GM13977 (cell line): ENCODE results near the gene TGFBI.

Experiments
- DNase-seq: peaks from one replicate; pipeline ENCODE4 v3.0.0; 2012; ENCODE audit warnings: low spot score
- in situ Hi-C: fragments of 300-500 bp; cut with MboI; formaldehyde crosslinking; loops from one replicate; pipeline ENCODE4 v1.12.0; 2022; ENCODE audit warnings: low sequenced_read_pairs, low pct_unique_long_range_greater_than_20kb, mixed read lengths, inconsistent platforms; ENCODE audit not compliant: unreplicated experiment
- TF ChIP-seq, protein P1 (sequence below): IDR thresholded peaks from 2 replicates; pipeline ENCODE4 v1.5.1; 2012; ENCODE audit warnings: mild to moderate bottlenecking, control low read depth; ENCODE audit not compliant: insufficient read depth; ENCODE audit errors: extremely low read depth, missing control alignments

The TGFBI gene

DNA sequence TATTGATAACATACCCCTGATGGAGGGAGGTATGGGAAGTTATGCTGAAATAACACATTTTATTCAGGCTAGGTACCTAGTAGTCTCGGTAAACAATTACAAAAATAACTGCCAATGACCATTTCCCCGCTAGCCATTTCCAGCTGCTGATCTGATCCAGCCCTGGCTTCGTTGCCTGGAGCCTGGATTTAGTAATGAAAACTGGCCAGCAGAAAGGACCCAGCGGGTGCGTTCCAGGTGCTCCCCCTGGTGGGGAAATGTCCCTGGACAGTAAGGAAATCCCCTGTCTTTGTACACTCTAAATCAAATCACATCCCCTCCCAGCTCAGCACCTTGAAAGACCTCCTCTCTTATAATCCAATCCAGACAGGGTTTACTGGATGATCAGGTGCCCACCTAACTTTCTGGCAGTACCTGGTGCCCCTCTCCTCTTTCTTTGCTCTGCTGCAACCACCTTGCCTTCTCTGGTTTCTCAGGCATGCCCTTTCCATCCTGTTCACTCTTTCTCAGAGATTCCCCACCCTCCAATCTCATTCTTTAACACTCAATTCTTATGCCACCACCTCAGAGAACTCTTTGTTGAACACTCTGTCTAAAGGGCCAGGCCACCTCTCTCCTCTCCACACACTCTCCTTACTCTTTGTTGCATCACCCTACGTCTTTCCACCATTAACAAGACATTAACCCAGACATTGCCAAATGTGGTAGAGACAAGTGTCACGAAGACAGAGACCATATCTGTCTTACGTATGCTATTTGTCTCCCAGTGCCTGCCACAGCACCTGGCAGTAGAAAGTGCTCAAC is 53.8 kb downstream of the TGFBI start:
- in situ Hi-C loops: no loop called here
- TF ChIP-seq, protein P1, sequence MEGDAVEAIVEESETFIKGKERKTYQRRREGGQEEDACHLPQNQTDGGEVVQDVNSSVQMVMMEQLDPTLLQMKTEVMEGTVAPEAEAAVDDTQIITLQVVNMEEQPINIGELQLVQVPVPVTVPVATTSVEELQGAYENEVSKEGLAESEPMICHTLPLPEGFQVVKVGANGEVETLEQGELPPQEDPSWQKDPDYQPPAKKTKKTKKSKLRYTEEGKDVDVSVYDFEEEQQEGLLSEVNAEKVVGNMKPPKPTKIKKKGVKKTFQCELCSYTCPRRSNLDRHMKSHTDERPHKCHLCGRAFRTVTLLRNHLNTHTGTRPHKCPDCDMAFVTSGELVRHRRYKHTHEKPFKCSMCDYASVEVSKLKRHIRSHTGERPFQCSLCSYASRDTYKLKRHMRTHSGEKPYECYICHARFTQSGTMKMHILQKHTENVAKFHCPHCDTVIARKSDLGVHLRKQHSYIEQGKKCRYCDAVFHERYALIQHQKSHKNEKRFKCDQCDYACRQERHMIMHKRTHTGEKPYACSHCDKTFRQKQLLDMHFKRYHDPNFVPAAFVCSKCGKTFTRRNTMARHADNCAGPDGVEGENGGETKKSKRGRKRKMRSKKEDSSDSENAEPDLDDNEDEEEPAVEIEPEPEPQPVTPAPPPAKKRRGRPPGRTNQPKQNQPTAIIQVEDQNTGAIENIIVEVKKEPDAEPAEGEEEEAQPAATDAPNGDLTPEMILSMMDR: peak; percentile 68
- DNase-seq: peak; percentile 68

DNA sequence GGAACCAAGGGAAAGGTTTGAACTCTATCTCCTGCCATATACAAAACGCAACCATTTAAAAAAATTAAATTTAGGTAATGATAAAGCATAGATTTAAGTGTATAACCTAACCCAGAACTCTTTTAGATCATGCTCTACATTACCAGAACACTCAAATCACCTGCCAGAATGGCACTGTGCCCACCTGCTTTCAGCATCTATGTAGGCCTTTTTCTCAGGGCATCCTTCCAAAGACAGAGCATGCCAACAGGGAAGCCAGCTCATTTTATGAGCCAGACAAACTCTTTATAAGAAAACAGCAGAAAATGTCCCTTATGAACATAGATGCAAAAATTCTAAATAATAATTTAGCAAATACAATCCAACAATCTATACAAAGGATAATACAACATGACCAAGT is 55.9 kb downstream of the TGFBI start:
- TF ChIP-seq, protein P1: no peak
- no peak for DNase-seq
- in situ Hi-C loops: no loop called here

DNA sequence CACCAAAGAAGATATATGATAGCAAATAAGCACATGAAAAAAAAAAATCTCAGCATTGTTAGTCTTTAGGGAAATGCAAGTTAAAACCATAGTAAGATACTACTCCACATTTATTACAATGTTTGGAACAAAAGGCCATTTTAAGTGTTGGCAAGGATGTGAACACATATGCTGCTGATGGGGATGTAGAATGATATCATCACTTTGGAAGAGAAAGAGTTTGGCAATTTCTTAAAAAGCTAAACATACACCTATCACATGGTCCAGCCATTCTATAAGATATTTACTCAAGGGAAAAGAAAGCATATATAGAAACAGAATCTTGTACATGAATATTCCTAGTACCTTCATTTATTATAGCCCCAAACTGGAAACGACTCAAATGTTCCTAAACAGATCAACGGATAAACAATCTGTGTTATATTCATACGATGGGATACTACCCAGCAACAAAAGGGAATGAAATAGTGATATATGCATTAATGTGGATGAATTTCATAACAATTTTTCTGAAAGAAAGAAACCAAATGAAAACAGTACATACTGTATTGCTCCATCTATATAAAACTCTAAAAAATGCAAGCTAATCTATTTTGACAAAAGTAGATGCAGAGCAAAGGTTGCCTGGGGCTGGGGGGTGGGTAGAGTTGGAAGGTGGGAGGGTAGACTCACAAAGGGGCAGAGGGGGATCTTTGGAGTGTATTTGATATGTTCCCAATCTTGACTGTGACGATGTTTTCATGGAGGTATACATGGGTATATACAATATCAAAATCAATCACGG is 58.2 kb downstream of the TGFBI start:
- DNase-seq: no peak
- in situ Hi-C loops: no loop called here
- TF ChIP-seq, protein P1: no peak

DNA sequence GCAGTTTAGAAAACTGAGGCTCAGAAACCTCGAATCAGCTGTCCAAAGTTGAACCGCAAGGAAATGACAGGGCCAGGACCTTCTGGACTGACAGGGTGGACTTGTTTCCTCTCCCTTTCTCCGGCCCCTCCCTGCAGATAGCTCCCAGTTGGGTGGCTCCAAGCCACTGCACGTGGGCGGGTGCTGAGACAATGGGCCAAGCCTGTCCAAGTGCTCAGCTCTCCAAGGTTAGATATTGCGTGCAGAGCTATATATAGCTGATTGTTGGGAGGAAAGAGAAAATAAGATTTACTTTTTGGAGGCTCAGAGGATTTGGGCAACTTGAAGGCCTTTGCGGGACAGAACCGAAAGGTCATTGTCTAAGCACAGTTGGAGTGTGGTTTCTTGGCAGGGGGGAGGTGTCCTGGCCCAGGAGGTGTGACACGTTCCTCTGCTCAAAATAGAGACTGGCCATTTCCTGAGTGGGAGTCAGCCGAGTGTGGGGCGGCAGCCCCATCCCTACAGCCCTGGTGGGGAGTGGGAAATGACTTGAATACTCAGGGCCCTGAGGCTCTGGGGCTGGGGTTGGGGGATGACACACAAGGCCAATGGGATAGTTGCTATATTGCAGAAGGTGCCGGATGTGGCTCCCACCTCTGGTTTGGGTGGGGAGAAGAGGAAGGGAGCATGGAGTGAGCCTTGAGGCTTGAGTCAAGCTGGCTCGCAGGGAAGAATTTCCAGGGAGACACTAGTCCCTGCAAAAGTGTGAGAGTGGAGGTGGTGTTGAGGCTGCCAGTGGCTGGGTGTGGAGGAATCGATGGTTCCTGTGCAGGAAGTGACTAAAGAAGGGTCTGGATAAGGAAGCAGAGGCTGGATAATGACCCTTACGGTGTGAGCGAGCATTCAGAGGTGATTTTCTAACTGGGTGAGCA is 59.4 kb downstream of the TGFBI start:
- no peak for DNase-seq
- in situ Hi-C loops: no loop called here
- TF ChIP-seq, protein P1: no peak

DNA sequence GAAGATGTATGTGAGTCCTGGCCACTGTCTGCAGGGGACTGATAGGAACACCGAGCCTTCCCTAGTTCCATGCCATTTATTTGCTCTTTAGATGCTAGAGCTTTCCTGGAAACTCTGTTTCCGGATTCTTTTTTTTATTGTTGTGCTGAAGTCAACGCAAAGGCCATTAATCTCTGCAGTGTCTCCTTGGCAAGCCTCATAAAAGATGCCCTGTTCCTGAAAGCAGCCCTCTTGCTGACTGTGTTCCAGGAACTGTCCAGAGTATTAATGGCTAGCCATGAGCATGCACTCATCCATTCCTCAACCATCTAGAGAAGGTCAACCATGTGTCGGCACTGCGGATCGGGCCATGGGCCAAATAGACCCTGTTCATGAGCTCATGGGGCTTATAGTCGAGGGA is 61.0 kb downstream of the TGFBI start:
- in situ Hi-C loops: no loop called here

More for the DNA sequence above, 61.0 kb downstream of the TGFBI start:
- TF ChIP-seq, protein P1: no peak
- no peak for DNase-seq
